HepG2 (cell line): ENCODE results near the gene RBM25. TPM values are rescaled to one million over a fixed set of nuclear protein-coding genes. Genes with fewer than 3 reads are reported as not detected.

Source experiments
- ATAC-seq: fragments of 200-7000 bp; cut with Tn5 transposase; 3 replicates; pipeline ENCODE4 v1.9.1; 2020; ENCODE audit warnings: mild to moderate bottlenecking, moderate library complexity
- BruUV-seq: library from RNA; stranded (reverse); fragments of 400-500 nt; replicated peaks from 2 replicates; lab custom pipeline; 2021; lab: Mats Ljungman, UMichigan
- CTCF ChIA-PET: fragments of 300-600 bp; formaldehyde crosslinking; extraction: SDS; loops from one replicate; lab custom pipeline; 2021; ENCODE audit warnings: low total read pairs, inconsistent platforms, low intra/inter-chr PET ratio; lab: Yijun Ruan, JAX
- POLR2A ChIA-PET: fragments of 350-600 bp; sonication (Branson Sonifier 250); formaldehyde crosslinking; loops from one replicate; lab custom pipeline; 2020; ENCODE audit warnings: antibody characterized with exemption, inconsistent platforms; lab: Yijun Ruan, JAX
- DNase-seq: peaks from one replicate; pipeline ENCODE4 v3.0.0-alpha.2; 2015; ENCODE audit warnings: low spot score
- FAIRE-seq: peaks from 3 replicates; lab custom pipeline; 2011; peaks lifted over from hg19 to GRCh38; lab: Jason Lieb, UNC
- H2AFZ ChIP-seq: one replicate; pipeline ENCODE4 v1.6.1; 2011; ENCODE audit warnings: low read length, inconsistent platforms
- H3K27ac ChIP-seq: fragments of 300-600 bp; 3 replicates; pipeline ENCODE4 v1.8.0; 2011; ENCODE audit warnings: mixed run types, mild to moderate bottlenecking, mixed read lengths, low read length, inconsistent platforms; ENCODE audit not compliant: insufficient read depth; ENCODE audit errors: extremely low read length
- H3K27me3 ChIP-seq, 2 experiments: fragments of 200-600 bp in 1 of 2; 2 replicates in 1 of 2; 3 replicates in 1 of 2; pipeline versions ENCODE4 v1.6.0 to v1.8.0; 2011; ENCODE audit warnings: low read length in 2 of 2, mild to moderate bottlenecking in 2 of 2, moderate library complexity in 2 of 2, inconsistent platforms in 1 of 2; ENCODE audit not compliant: insufficient read depth in 2 of 2, control insufficient read depth in 1 of 2
- H3K36me3 ChIP-seq, 2 experiments: fragments of 200-600 bp in 1 of 2; replicated peaks in 1 of 2; 2 replicates in 1 of 2; 3 replicates in 1 of 2; pipeline versions ENCODE4 v1.5.1 to v1.8.0; 2011; ENCODE audit warnings: low read length in 2 of 2, inconsistent platforms in 1 of 2; ENCODE audit not compliant: insufficient read depth in 2 of 2, control insufficient read depth in 1 of 2
- H3K4me1 ChIP-seq: 2 replicates; pipeline ENCODE4 v1.5.1; 2012; ENCODE audit warnings: low read length, inconsistent platforms; ENCODE audit not compliant: insufficient read depth
- H3K4me2 ChIP-seq: 2 replicates; pipeline ENCODE4 v1.6.0; 2011; ENCODE audit warnings: low read depth, low read length, inconsistent platforms
- H3K4me3 ChIP-seq, 3 experiments: fragments of 200-600 bp in 1 of 3; sonication (generic), shearing (Covaris generic) in 1 of 3; replicated peaks in 1 of 3; 2 replicates each; pipeline ENCODE4 v1.5.1; 2011 to 2016; ENCODE audit warnings: low read length in 3 of 3, inconsistent platforms in 2 of 3, low read depth in 2 of 3, mild to moderate bottlenecking in 2 of 3, control low read depth in 1 of 3, mixed read lengths in 1 of 3; ENCODE audit not compliant: insufficient read depth in 1 of 3
- H3K79me2 ChIP-seq: one replicate; pipeline ENCODE4 v1.6.1; 2011; ENCODE audit warnings: low read length, inconsistent platforms; ENCODE audit not compliant: insufficient read depth
- H3K9ac ChIP-seq: 2 replicates; pipeline ENCODE4 v1.6.0; 2011; ENCODE audit warnings: mild to moderate bottlenecking, low read depth, low read length, inconsistent platforms; ENCODE audit not compliant: insufficient read depth
- H3K9me3 ChIP-seq: 2 replicates; pipeline ENCODE4 v1.5.1; 2012; ENCODE audit warnings: mild to moderate bottlenecking, low read length
- H4K20me1 ChIP-seq: 2 replicates; pipeline ENCODE4 v1.6.0; 2011; ENCODE audit warnings: inconsistent platforms, mild to moderate bottlenecking, low read length, moderate library complexity; ENCODE audit not compliant: insufficient read depth
- DNMT1 ChIP-seq: sonication (generic); formaldehyde crosslinking; IDR thresholded peaks from 2 replicates; pipeline ENCODE4 v1.5.1; 2020; ENCODE audit warnings: mild to moderate bottlenecking, missing genetic modification reagents
- NFE2 ChIP-seq: sonication (generic); formaldehyde crosslinking; IDR thresholded peaks from 2 replicates; pipeline ENCODE4 v1.4.0; 2020; ENCODE audit warnings: missing genetic modification reagents
- RBM22 ChIP-seq: fragments of 200-400 bp; formaldehyde crosslinking; optimal IDR thresholded peaks from 2 replicates; pipeline ENCODE3; 2017; ENCODE audit warnings: mild to moderate bottlenecking, low read length, moderate library complexity
- ZNF512 ChIP-seq: sonication (generic); formaldehyde crosslinking; IDR thresholded peaks from 2 replicates; pipeline ENCODE4 v1.4.0; 2020; ENCODE audit warnings: mild to moderate bottlenecking, missing genetic modification reagents
- WGBS: methylation state at CpG from one replicate; pipeline ENCODE4 v1.1.6; 2017; ENCODE audit warnings: low lambda C conversion rate; 5-methylcytosine and 5-hydroxymethylcytosine counted together
- in situ Hi-C: cut with HindIII; loops from 2 replicates; pipeline ENCODE4 v1.10.0; 2017; ENCODE audit warnings: low pct_unique_long_range_greater_than_20kb; ENCODE audit not compliant: extremely low pct_ligation_motif_present
- intact Hi-C: fragments of 100-400 bp; cut with micrococcal nuclease; formaldehyde crosslinking; loops from one replicate; pipeline ENCODE4 v1.10.0; 2022; ENCODE audit not compliant: unreplicated experiment
- polyA plus RNA-seq, 8 experiments: library from polyadenylated mRNA; depleted of rRNA in 3 of 8; stranded (reverse) in 7 of 8; unstranded in 1 of 8; fragments of >200 nt; fragmentation: Illumina TruSeq in 4 of 8; extraction: Trizol in 4 of 8; gene quantifications; 2 replicates each; pipeline versions ENCODE4 v1.2.1 to v1.2.3, GENCODE V29; 2011 to 2016; ENCODE audit warnings: low read depth in 4 of 8, missing spikeins in 1 of 8, mixed read lengths in 1 of 8; ENCODE audit not compliant: insufficient read depth in 1 of 8
- total RNA-seq, 5 experiments: library from RNA; depleted of rRNA; stranded (reverse); fragments of >200 nt; fragmentation: Illumina TruSeq; extraction: Trizol; gene quantifications; 2 replicates each; pipeline ENCODE4 v1.2.3, GENCODE V29; 2016; ENCODE audit warnings: low read depth in 1 of 5

RBM25 gene
- total and polyA plus RNA-seq, 2 of the 13 experiments (the other 11 are each of a cell fraction or from before 2014, with no cell fraction given) = 34.1 to 65.9 TPM

DNA sequence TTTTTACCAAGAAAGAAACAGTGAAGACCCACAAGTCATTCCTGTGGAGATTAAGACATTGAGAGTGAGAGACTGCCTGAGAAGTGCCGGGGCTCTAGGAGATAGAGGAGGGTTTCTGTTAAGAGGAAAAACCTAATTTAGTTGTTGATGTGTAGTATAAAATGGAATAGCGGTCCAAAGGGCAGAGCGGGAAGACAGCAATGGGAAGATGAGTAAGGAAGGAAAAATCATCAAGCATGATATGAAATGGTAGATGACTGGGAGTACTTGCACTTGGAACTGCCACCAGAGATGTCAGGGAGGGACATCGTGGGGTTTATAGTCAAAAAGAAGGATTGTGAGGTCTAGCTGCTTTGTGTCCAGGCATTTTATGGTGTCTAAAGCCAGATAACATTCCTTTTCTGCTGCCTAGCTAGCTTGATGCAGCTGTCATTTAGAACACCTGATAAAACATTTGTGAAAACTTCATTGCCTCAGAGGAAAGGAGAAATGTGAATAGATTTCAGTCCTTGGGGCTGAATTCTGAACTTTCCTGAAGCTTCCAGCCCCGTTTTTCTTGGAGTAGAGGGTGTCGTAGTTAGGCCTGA, 57.8 kb downstream of the RBM25 start (continued):
- no peak for TF ChIP-seq ZNF512
- TF ChIP-seq DNMT1 = no peak

DNA sequence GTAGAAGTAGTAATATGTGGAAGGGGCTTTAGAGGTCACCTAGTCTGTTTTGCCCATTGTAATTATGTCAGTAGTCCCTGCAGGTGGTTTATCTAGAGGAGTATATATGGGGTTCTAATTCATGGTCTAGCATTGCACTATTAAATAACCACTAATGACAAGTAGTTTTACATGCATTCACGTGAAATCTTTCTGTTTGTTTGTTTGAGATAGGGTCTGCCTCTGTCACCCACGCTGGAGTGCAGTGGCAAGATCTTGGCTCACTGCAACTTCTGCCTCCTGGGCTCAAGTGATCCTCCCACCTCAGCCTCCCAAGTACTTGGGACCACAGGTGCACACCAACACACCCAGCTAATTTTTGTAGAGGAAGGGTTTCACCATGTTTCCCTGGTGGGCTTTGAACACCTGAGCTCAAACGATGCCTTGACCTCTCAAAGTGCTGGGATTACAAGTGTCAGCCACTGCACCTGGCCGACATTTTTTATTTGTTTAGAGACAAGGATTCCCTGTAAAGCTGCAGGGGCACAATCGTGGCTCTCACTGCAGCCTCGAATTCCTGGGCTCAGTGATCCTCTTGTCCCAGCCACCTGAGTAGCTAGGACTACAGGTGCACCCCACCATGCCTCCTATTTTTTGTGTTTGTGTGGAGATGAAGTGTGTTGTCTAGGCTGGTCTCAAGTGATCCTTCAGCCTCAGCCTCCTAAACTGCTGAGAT, 66.0 kb downstream of the RBM25 start:
- intact Hi-C loops (no loop called here), in situ Hi-C loops (no loop called here)
- Histone ChIP-seq H3K4me2 (no peak overlapping the region), H3K9ac (no peak overlapping the region), H3K27me3 (no peaks in the 10 kb centered on the region), H3K79me2 (no peaks in the 10 kb centered on the region), H3K36me3 (peaks cover 2 to 21% of the 10 kb centered on the region in 2 experiments; a peak in 4 of 5 replicates), H3K4me3 (no peak overlapping the region), H3K4me1 (no peaks in the 10 kb centered on the region), H3K9me3 (no peaks in the 10 kb centered on the region), H4K20me1 (no peaks in the 10 kb centered on the region), H2AFZ (no peak overlapping the region), H3K27ac (no peak overlapping the region)
- DNase-seq (no peak), FAIRE-seq (no peak), ATAC-seq (peak; percentile 22; the same call in 1 of the 3 replicates)
- no TSS peak for BruUV-seq
- 84% methylated on average over 6 of the region's 6 CpGs for WGBS
- POLR2A ChIA-PET = interaction anchor here (1.2 kb wide), 1 partner anchor 12 kb away, joined by 4 read pairs; the partner anchor contains the start of gene PSEN1
- peak; percentile 14 for TF ChIP-seq RBM22
- TF ChIP-seq NFE2 (CRISPR knock-in tag) = no peak
- CTCF ChIA-PET = no interaction called here
